Measurements from ENCODE around the gene DUOX2.

The DUOX2 gene

DNA sequence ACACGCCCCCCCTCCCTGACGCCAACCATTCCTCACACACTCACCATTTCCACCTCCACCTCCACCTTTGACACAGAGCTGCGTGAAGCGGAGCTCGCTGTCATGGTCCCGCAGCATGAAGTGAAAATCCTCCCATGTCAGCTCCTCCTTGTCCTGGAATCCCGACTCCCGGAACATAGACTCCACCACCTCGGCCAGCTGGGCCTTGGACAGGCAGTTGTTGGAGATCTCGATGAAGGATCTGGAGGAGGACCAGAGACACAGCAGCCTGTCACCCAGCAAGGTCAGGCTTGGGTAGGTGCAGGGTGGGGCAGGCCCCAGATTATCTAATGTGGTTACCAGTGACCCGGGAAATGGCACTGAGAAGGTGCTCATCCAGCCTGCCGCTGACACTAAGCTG, 12.2 kb downstream of the DUOX2 start:
- Mint-ChIP-seq H3K9me3 (no peaks in the 10 kb centered on the region), H3K4me1 (no peaks in the 10 kb centered on the region), H3K27ac (no peak overlapping the region), H3K36me3 (no peaks in the 10 kb centered on the region), H3K4me3 (no peak overlapping the region), H3K27me3 (no peaks in the 10 kb centered on the region)

DNA sequence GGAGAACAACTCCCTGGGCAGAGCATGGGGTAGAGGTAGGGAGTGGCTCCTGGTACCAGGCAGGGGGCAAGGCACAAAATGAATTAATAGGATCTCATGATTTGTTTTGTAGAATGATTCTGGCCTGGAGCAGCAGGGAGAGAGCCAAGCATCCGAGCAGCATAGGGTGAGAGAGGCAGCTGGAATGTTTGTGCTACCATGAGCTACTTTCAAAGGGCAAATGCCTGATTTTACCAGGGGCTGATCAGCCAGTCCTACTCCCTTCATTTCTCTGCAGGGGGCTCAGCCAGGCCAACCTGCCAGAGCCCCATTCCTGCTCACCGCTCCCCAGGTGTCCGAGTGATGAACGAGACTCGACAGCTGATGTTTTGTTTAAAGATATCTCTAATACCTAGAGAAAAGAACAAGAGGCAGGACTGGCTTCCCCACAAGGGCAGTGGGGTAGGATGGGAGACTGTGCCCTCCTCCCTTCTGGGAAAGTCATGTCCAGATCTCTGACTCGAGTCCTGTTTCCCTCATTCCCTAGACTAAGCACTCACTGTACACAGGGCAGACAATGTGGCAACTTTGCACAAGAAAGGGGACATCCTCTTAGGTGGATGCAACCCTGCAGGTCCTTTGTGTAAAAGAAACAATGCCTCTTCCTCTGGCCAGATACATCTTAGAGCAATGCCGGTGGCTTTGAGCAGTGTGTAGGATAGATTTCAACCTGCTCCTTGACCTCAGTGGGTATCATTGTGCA, 12.9 kb downstream of the DUOX2 start:
- H3K4me1 Mint-ChIP-seq = no peaks in the 10 kb centered on the region
- H3K9me3 Mint-ChIP-seq = no peaks in the 10 kb centered on the region
- H3K27ac Mint-ChIP-seq = no peak overlapping the region
- H3K4me3 Mint-ChIP-seq = no peak overlapping the region
- H3K27me3 Mint-ChIP-seq = no peaks in the 10 kb centered on the region
- no peaks in the 10 kb centered on the region for H3K36me3 Mint-ChIP-seq

DNA sequence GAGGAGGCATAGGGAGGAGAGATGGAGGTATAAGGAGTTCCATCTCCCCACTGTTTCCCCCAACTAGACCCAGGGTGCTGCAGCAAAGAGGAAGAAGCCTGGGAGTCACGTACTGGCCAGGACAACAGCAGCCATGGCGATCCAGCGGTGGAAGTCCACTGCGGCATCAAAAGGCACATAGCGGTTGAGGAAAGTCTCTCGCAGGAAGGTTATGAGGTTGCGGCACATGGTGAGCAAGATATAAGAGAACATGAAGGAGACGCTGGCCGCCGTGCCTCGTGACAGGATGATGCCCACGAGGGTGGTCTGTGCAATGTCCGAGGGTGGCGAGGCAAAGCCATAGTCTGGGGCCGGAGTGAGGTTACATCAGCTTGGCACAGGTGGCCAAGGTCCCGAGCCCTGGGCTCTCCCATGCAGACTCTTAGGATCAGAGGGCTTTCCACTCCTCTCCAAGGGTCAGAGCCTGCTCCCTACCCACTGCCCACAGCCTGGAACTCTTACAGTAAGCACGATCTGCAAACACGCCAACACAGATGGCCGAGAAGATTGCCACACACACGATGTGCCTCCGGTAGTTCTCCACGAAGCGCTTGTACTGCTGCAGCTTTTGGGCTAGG, 14.3 kb downstream of the DUOX2 start:
- H3K27ac Mint-ChIP-seq = no peak overlapping the region
- H3K4me3 Mint-ChIP-seq = no peak overlapping the region
- H3K27me3 Mint-ChIP-seq = no peaks in the 10 kb centered on the region
- H3K4me1 Mint-ChIP-seq = no peaks in the 10 kb centered on the region
- no peaks in the 10 kb centered on the region for H3K36me3 Mint-ChIP-seq
- no peaks in the 10 kb centered on the region for H3K9me3 Mint-ChIP-seq

DNA sequence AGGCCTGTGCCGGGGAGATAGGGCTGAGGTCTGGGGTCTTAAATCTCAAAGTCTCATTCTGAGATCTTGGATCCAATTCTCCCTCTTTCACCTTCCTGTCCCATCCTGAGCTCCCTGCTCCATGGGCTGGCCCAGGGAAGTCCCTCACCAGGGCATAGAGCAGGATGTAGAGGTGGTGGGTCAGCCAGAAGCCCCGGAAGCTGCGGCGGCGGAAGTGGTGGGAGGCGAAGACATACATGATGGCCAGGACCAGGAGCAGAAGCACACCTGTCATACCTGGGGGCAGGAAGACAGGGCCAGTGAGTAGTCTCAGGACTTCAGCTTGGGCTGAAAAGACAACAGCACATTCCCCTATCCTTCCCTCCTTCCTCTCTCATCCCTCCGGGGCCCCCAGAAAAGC, 16.5 kb downstream of the DUOX2 start:
- Mint-ChIP-seq H3K36me3 (no peaks in the 10 kb centered on the region), H3K4me3 (no peak overlapping the region), H3K27me3 (peaks cover 3% of the 10 kb centered on the region), H3K4me1 (no peaks in the 10 kb centered on the region), H3K27ac (no peak overlapping the region), H3K9me3 (no peaks in the 10 kb centered on the region)

DNA sequence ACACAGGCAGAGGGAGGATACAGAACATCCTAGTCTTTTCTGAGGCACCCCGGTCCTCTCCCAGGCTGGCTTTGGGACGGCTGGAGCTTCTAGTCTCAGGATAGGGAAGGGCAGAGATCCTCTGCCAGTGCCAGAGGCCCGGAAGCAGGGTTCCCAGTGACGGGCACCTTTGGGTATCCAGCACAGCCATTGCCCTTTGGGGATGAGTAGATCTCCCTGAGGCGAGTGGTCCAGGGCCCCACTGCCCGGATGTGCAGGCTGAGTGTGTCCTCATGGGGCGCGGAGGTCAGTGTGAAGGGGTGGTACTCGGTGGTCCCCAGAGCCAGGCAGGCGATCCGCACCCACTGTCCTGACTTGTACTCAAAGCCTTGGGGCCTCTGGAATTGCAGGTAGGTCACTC, 18.3 kb downstream of the DUOX2 start:
- H3K9me3 Mint-ChIP-seq = no peaks in the 10 kb centered on the region
- H3K36me3 Mint-ChIP-seq = no peaks in the 10 kb centered on the region
- H3K4me1 Mint-ChIP-seq = no peaks in the 10 kb centered on the region
- H3K4me3 Mint-ChIP-seq = no peak overlapping the region
- no peak overlapping the region for H3K27ac Mint-ChIP-seq
- peaks cover 3% of the 10 kb centered on the region for H3K27me3 Mint-ChIP-seq

DNA sequence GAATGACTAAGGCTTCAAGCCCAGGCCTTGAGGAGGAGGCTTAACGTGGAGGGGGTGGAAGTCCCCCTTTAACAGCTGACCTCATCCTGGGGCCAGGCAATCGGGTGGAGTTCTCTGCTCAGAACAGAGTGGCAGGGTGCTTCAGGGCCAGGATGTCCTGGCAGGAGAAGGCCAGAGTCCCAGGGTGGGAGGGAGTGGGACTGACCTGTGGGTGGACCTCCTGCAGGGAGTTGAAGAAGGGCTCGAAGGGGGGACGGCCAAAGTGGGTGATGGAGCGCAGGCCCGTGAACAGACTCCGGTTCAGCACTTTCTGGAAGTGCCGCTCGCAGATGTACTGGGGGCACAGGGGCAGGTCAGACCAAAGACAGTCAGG, 19.6 kb downstream of the DUOX2 start:
- Mint-ChIP-seq H3K4me1 (no peaks in the 10 kb centered on the region), H3K9me3 (no peaks in the 10 kb centered on the region), H3K4me3 (no peak overlapping the region), H3K27ac (no peak overlapping the region), H3K36me3 (no peaks in the 10 kb centered on the region), H3K27me3 (peaks cover 6% of the 10 kb centered on the region)

DNA sequence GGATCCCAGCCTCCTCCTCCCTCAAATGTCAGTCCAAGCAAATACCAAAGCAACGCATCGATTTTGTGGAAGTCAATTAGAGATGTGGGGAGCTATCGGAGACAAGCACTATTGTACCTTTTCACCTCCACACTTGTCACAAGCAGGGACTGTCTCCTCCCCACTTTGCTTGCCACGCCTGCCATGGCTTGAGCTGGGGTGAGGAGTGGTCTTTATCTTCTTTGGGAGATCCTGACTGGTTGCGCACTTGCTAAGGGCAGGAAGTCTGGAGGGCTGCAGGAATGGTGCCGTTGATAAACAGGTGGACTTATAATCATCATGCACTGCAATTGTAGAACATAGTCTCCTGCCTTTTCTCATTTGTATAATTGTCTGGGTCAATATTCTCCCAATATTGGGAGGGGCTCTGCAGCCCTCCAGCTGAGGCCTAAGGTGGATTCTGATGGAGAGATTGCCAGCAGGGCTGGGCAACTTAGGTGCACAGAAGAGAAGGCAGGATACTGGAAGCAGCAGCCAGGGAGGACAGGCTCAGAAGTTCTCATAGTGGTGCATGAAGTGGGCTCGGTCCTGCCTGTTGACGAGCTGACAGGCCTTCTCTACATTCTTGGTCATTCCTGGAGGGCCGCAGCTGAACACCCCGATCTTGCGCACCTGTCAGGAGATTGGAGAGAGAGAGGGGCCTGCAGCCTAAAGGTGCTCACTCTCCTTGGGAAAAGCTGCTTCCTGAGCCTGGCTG, 20.2 kb downstream of the DUOX2 start:
- Mint-ChIP-seq H3K36me3 (no peaks in the 10 kb centered on the region), H3K4me1 (no peaks in the 10 kb centered on the region), H3K27ac (no peak overlapping the region), H3K9me3 (no peaks in the 10 kb centered on the region), H3K27me3 (peaks cover 7% of the 10 kb centered on the region), H3K4me3 (no peak overlapping the region)

DNA sequence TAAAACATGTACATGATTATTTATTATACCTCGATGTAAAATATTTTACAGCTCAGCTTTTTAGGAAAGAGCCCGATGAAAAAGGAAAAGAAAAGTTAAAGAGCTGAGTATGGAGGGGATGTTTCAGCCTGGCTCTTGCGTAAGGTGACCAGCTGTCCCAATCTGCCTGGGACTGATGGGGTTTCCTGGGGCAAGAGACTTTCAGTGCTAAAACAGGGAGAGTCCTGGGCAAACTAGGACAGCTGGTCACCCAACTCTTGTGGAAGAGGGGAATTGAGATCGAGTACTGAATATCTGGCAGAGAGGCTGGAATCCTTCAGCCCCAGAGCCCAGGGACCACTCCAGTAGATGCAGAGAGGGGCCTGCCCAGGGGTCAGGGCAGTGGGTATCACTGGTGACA, 21.0 kb downstream of the DUOX2 start:
- Mint-ChIP-seq H3K9me3 (no peaks in the 10 kb centered on the region), H3K36me3 (no peaks in the 10 kb centered on the region), H3K27me3 (peaks cover 9% of the 10 kb centered on the region), H3K4me3 (no peak overlapping the region), H3K4me1 (no peaks in the 10 kb centered on the region), H3K27ac (no peak overlapping the region)

DNA sequence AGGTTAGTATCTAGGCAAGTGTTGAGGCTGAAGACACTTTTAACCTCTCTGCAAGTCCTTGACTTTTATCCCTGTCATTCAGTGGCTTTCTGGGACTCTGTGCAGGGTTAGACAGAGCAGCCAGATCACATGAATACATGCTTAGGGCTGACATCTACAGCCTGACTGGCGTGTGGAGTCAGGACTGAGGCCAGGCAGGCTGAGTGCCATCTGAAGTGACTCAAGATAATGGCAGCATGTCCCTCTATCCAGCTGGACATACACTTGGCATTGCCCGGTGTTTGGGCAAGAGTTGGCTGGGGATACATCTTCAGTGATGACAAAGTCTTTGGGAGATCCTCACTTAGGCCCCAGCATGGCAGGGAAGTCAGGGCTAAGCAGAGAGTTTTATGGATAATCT, 22.4 kb downstream of the DUOX2 start:
- Mint-ChIP-seq H3K9me3 (no peaks in the 10 kb centered on the region), H3K4me3 (no peak overlapping the region), H3K27ac (no peak overlapping the region), H3K36me3 (no peaks in the 10 kb centered on the region), H3K27me3 (peaks cover 10% of the 10 kb centered on the region), H3K4me1 (no peaks in the 10 kb centered on the region)

DNA sequence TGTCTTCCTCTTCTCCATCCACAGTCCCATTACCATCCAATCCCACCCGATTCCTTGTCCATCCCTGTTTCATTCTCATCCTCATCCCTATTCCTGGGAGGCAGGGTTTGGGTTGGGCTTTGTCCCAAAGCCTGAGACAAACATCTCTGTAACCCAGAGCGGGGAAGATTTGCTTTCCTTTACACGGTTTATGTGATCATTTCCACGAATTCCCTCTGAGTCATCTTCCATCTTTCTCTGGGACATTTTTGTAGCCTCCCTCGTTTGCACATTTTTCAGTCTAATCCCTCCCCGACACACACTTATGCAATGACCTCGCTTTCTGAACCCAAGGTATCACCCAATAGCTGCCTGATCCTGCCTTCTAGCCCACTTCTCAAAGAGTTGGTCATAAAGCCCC, 22.8 kb downstream of the DUOX2 start:
- no peak overlapping the region for H3K27ac Mint-ChIP-seq
- no peaks in the 10 kb centered on the region for H3K9me3 Mint-ChIP-seq
- peaks cover 10% of the 10 kb centered on the region for H3K27me3 Mint-ChIP-seq
- no peaks in the 10 kb centered on the region for H3K36me3 Mint-ChIP-seq
- no peaks in the 10 kb centered on the region for H3K4me1 Mint-ChIP-seq
- no peak overlapping the region for H3K4me3 Mint-ChIP-seq

DNA sequence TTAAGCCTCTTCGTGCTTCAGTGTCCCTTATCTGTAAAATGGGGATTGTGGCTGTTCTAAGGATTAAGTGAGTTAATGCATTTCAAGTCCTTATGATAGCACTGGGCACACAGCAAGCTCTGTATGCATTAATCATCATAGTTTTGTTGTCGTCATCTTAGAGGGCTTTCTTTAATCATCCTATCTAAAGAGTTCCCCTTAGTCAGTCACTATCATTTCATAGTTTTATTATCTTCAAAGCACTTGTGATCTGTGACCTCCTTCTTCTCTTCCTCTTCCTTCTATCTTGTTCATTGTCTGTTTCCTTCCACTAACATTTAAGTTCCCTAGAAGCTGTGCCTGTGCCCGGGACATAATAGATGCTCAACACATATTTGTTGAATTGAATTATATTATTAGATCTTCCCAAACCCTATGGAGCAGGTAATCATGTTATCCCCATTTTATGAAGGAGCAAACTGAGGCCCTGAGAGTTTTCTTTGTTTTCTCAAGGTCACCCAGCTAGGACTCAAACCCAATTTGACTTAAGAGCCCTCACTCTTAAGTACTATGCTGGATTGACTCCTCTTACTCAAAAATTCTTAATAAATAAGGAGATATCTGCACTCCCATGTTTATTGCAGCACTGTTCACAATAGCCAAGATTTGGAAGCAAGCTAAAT, 24.1 kb downstream of the DUOX2 start:
- Mint-ChIP-seq H3K27ac (no peak overlapping the region), H3K36me3 (no peaks in the 10 kb centered on the region), H3K4me3 (no peak overlapping the region), H3K4me1 (no peaks in the 10 kb centered on the region), H3K27me3 (peaks cover 15% of the 10 kb centered on the region), H3K9me3 (no peaks in the 10 kb centered on the region)

DNA sequence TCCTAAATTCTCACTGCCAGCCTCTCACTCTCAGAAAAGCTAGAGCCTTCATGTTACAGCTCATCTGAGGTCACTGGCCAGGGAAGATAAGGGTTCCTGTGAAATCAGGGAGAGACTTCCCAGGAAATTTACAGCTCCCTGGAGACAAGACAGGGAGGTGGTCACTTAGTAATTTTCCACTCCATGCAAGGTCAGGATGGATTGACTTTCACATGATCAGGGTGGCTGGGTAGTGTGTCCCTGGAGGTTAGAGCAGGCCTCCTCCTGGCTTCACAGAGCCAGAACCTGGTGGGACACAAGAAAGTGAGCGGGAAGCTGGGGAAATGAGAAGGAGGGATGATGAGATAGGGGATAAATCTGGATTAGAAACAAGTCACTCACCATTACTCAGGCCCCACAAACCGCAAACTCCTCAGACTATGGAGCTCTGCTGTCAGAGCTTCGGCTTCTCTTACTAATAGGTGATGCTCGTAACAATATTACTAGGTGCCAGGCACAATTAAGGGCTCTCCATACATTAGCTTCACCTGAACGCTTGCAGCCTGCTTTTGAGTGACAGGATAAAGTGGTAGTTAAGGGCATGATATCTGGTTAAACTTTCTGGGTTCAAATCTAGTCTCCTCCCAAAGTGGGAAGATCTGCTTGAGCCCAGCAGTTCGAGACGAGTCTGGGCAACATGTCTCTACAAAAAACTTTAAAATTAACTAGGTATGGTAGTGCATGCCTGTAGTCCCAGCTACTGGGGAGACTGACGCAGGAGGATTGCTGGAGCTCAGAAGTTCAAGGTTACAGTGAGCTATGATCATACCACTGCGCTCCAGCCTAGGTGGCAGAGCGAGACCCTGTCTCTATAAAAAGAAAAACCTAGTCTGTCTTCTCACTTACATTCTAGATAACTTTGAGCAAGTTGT, 24.9 kb downstream of the DUOX2 start:
- Mint-ChIP-seq H3K36me3 (no peaks in the 10 kb centered on the region), H3K4me3 (no peak overlapping the region), H3K27ac (no peak overlapping the region), H3K4me1 (no peaks in the 10 kb centered on the region), H3K27me3 (peaks cover 15% of the 10 kb centered on the region), H3K9me3 (no peaks in the 10 kb centered on the region)

DNA sequence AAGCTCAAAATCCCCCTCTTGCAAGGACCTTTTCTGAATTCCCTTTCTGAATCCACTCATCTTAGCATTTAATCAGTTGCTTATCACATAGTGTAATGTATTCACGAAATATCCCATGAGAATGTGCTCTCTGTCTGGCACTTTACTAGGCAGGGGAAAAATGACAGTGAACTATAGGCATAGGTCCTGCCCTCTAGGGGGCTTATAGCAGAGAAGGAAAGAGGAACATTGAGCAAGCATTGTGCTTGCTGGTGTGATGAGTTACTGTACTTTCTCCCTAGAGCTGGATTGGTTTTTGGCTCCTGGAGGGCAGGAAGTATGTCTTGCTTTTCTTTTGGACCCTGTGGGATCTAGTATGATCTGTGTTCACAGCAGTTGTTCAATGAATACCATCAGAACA, 26.5 kb downstream of the DUOX2 start:
- no peak overlapping the region for H3K27ac Mint-ChIP-seq

DNA sequence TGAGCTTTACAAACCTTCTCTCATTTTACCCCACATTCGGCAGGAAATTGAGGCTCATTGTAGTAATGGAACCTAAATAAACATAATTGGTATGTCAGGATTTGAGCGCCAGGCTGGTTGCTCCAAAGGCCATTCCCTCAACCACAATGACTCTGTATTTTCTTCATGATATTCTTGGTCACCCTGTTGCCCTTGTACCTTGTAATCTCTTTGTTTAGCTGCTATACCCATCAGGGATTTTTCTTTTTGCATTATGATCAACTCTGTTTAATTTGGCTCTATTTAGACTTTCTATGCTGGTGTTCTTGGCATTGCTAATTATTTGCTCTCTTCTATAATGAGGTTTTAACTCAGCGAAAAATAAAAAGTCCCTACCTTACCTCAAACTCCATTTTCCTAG, 29.8 kb downstream of the DUOX2 start:
- H3K27me3 Mint-ChIP-seq = peaks cover 13% of the 10 kb centered on the region
- no peak overlapping the region for H3K27ac Mint-ChIP-seq
- H3K36me3 Mint-ChIP-seq = no peaks in the 10 kb centered on the region
- no peaks in the 10 kb centered on the region for H3K4me1 Mint-ChIP-seq
- no peaks in the 10 kb centered on the region for H3K9me3 Mint-ChIP-seq
- H3K4me3 Mint-ChIP-seq = no peak overlapping the region

More for the DNA sequence above, 26.5 kb downstream of the DUOX2 start:
- Mint-ChIP-seq H3K27me3 (peaks cover 17% of the 10 kb centered on the region), H3K9me3 (no peaks in the 10 kb centered on the region), H3K4me3 (no peak overlapping the region), H3K36me3 (no peaks in the 10 kb centered on the region), H3K4me1 (no peaks in the 10 kb centered on the region)

DNA sequence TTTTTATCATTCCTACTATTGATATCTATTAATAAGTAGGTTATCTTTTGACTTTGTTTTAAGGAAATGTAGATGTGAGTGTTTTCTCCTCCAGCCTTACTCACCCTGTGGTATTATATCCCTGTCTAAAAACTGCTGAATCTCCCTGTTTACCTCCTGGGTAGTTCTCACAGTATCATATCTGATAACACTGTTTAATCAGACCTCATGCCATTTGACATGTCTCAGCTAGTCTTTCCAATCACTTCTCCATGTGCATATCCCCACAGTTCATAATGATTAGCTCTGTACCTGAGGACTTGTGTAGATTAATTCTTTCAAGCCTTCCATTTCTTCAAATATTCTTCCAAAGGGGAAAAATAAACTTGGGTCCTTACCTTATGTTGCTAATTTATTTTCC, 30.7 kb downstream of the DUOX2 start:
- Mint-ChIP-seq H3K4me1 (no peaks in the 10 kb centered on the region), H3K27ac (no peak overlapping the region), H3K9me3 (no peaks in the 10 kb centered on the region), H3K4me3 (no peak overlapping the region), H3K36me3 (no peaks in the 10 kb centered on the region), H3K27me3 (peaks cover 10% of the 10 kb centered on the region)
